GM15510 (cell line): Measurements from ENCODE around the gene HRH1.

Experiments used
- POLR2A ChIP-seq: IDR thresholded peaks from 3 replicates; pipeline ENCODE4 v1.6.1; 2011; ENCODE audit warnings: borderline replicate concordance; ENCODE audit not compliant: insufficient read length; ENCODE audit errors: extremely low read depth

The HRH1 gene

GRCh38 chr3:11304175-11304574, 149.9 kb downstream of the HRH1 start:
- no peak for TF ChIP-seq POLR2A

GRCh38 chr3:11305509-11305908, 151.2 kb downstream of the HRH1 start:
- no peak for TF ChIP-seq POLR2A

GRCh38 chr3:11306817-11307589, 152.7 kb downstream of the HRH1 start:
- TF ChIP-seq POLR2A: no peak

DNA sequence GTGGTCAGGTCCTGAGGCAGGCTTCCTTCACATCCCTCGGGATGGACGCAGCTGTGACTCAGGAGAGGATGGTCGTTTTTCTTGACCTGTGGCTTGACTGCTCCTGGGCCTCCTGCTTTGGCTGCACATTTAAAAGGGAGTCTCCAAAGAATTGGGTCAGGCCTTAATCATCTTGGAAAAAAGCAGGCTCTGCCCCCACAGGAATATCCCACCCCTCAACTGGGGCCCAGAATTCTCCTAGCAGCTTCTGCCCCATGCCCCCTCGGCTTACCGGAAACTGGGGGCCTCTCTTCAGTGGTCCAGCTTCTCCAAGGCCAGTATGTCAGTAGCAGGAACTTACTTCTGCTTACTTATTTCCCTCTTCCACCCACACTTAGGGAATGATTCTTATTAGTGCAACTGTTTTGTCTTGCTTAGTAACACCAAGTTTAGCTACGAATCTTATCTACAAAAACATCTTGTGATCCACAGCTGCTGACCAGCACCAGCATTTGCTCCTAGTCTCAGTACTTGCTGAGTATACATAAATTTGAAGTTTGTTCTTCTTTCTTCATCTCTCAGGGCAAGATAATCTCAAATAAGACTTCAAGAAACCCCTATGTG, 153.6 kb downstream of the HRH1 start:
- no peak for TF ChIP-seq POLR2A

DNA sequence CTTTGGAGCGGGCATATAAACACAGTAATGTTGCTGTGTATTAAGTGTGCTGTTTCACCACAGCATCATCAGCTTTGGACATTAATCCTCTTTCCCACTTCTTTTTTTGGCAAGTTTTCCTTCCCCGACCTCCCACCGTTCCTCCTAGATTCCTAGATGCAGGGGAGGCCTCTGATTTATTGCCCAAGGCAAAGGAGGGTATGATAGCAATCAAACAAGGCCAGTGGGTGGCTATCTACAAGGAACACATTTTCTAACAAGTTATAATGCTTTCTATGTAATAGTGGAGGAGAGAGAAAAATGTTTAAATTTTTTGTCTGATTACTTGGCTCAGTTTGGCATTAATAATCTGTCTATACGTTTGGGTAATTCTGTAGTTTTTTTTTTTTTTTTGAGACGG, 156.0 kb downstream of the HRH1 start:
- TF ChIP-seq POLR2A: no peak

DNA sequence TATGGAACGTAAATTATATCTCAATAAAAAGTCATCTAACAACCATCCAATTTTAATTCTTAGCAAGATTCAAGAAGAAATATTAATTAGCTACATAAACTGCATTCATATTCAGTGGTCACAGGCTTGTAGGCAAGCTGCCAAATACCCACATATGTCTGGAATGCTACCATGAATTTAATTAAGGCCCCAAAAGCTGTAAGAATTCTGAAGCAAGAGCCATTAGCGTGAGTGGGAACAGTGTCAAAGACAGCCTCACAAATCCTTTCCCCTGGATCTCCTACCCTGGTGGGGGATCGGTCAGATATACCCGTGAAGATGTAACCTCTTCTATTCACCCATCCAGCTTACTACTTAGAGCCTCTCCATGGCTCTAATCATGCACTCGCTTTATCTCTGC, 157.9 kb downstream of the HRH1 start:
- TF ChIP-seq POLR2A: no peak
